TTC549 (cell line): ENCODE measurements around the gene CADM4.

ENCODE experiments used
- FAIRE-seq: peaks from 2 replicates; lab custom pipeline; 2012; peaks lifted over from hg19 to GRCh38; lab: Jason Lieb, UNC

The CADM4 gene

GRCh38 chr19:43582495-43582894 is 57.2 kb downstream of the CADM4 start:
- no peak for FAIRE-seq

- FAIRE-seq, result no peak
These were observed 58.2 kb downstream of the CADM4 start for GRCh38 chr19:43581467-43581866.

- FAIRE-seq, result no peak
These were observed 60.9 kb downstream of the CADM4 start for GRCh38 chr19:43578787-43579186.

- no peak for FAIRE-seq
These were observed 63.4 kb downstream of the CADM4 start for GRCh38 chr19:43575955-43576878.

GRCh38 chr19:43575156-43575950 is 64.3 kb downstream of the CADM4 start, which contains the start of the genes PINLYP and XRCC1:
Gene PINLYP, plus strand, starts transcription at chr19:43575801. Its CDS starts 1,391 bp downstream, at chr19:43577192.
Gene XRCC1, minus strand, starts transcription at chr19:43575527. Its CDS starts 69 bp downstream, at chr19:43575458.
- FAIRE-seq, result peak; percentile 98

GRCh38 chr19:43574424-43575155 is 65.1 kb downstream of the CADM4 start:
- no peak for FAIRE-seq
